ENCODE results near the gene RAB40C. TPM values are rescaled to one million over a fixed set of nuclear protein-coding genes. Genes with fewer than 3 reads are reported as not detected.
"Not testable (repeated sequence)": the region's sequence is repeated elsewhere in the genome, so short reads cannot be mapped to it uniquely, and the experiment has no call there.

The RAB40C gene
- total RNA-seq, 1 experiment from 2014 or later, result 54.2 TPM

GRCh38 chr16:588889-589657 is 793 bp upstream of the RAB40C start:
- DNase-seq (ENCODE audit: low spot score), result peak; percentile 95

DNA sequence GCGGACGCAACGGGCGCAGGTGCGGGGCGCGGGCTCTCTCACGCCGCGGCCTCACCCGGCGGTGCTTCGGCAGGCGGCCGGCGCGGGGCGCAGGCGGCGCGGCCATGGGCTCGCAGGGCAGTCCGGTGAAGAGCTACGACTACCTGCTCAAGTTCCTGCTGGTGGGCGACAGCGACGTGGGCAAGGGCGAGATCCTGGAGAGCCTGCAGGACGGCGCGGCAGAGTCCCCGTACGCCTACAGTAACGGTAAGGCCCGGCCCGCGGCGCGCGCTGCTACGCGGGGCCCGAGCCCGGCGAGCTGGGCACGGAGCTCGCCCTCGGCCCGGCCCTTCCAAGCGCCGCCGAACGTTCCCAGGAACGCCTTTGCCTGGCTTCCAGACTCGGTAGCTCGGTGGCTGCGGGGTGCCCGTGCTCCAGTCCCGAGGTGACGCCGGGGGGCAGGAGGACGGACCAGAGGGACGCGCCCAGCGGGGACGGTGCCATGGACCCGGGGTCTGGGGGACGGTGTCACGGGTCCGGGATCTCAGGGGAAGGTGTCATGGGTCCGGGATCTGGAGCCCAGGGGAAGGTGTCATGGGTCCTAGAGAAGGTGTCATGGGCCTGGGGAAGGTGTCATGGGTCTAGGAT is 435 bp downstream of the RAB40C start:
- DNase-seq (ENCODE audit: low spot score), result peak; percentile 59

DNA sequence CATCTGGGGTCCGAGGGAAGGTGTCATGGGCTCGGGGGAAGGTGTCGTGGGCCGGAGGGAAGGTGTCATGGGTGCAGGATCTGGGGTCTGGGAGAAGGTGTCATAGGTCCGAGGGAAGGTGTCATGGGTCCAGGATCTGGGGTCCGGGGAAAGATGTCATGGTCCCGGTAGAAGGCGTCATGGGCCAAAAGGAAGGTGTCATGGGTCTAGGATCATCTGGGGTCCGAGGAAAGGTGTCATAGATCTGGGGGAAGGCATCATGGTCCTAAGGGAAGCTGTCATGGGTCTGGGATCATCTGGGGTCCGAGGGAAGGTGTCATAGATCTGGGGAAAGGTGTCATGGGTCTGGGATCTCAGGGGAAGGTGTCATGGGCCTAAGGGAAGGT is 942 bp downstream of the RAB40C start:
- no peak for DNase-seq (ENCODE audit: low spot score)

- DNase-seq (ENCODE audit: low spot score), result no peak
These were observed 1.4 kb downstream of the RAB40C start for GRCh38 chr16:591231-591630.

GRCh38 chr16:591892-592517 is 2.1 kb downstream of the RAB40C start:
- DNase-seq (ENCODE audit: low spot score), result no peak

DNA sequence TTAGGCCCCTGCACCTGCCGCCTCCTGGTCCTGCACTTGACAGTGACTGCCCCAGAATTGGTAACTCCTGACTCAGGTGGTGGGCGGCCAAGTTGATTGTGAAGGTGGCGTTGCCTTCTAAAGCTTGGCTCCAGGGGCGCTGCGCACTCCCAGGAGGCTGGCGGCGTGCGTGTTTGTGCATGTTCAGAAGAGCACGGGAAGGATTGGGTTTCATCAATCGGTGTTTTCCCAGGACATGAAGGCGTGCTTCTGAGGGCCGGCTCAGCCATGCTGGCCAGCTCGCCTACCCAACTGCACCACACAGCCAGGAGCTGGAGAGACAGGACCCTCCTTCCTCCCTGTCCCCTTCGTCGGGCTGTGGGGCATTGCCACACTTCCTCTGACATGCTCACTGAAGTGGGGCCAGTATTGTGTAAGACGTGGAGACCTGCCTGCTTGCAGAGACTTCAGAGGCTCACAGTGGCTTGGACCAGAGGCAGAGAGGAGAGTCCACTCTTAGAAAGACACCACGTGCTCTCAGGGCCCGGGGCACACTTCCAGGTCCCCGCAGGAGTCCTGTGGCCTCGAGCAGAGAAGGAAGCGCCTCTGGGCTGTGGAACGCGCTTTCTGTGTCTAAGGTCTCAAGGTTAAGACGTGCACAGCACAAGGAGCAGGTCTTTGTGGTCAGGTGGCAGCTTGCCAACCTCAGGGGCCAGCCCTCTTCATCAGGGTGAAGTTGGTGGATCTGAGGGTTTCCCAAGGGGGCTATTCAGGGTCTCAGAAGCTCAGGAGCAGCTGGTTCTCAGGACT is 2.8 kb downstream of the RAB40C start:
- peak; percentile 79 for DNase-seq (ENCODE audit: low spot score)

DNA sequence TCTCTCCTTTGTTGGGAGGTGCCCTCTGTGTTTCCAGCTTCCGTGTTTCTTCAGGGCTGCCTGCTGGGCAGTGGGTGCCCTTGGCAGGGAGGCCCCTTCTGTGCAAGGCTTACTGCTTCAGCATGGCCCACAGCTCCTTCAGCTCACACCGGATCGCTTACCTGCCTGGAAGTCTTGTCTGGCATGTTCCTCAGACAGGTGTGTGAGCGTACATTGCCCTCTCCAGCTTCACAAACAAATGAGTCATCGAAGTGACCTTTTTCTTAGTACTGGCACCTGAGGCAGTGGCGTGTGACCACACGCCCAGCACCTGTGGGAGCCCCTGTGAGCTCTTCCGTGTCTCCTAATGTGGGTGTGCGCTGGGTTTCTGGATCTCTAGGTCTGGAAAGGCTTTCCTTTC is 3.5 kb downstream of the RAB40C start:
- peak; percentile 91 for DNase-seq (ENCODE audit: low spot score)

DNA sequence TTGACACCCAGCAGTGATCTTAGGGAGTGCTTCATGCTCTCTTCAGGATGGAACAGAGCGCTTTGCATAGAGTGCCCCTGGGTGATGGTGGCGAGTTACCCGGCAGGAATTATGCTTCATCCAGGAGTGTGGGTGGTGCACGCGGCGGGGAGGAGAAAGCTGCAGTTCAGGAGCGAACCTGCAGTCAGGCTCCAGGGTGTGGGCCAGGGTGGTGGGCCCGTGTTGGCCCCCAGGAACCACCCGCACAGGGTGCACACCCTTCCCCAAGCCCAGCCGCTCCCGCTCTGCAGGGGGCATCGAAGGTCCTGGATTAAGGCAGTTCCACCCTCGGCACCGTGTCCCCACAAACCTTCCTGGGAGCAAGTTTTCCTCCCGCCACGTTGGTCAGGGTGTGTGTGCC is 3.9 kb downstream of the RAB40C start:
- DNase-seq (ENCODE audit: low spot score), result no peak

DNA sequence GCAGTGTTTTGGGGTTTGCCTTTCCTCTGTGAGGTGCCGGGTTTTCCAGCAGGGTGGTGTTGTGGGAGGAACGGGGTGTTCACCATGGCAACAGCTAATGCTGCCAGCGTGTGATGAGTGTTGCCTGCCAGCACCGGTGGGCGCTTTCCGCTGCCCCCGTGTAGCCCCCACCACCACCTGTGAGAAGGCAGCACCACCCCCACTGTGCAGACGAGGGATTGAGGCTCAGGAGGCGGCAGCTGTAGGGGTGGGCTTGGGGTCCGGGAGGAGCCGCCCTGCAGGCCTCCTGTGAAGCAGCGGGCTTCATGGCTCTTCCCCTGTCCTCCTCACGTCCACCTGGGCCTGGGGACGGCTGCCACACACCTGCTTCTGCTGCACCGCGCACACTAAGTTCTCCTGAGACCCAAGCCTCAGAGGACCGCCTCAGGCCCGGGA is 5.2 kb downstream of the RAB40C start:
- DNase-seq (ENCODE audit: low spot score), result no peak

DNA sequence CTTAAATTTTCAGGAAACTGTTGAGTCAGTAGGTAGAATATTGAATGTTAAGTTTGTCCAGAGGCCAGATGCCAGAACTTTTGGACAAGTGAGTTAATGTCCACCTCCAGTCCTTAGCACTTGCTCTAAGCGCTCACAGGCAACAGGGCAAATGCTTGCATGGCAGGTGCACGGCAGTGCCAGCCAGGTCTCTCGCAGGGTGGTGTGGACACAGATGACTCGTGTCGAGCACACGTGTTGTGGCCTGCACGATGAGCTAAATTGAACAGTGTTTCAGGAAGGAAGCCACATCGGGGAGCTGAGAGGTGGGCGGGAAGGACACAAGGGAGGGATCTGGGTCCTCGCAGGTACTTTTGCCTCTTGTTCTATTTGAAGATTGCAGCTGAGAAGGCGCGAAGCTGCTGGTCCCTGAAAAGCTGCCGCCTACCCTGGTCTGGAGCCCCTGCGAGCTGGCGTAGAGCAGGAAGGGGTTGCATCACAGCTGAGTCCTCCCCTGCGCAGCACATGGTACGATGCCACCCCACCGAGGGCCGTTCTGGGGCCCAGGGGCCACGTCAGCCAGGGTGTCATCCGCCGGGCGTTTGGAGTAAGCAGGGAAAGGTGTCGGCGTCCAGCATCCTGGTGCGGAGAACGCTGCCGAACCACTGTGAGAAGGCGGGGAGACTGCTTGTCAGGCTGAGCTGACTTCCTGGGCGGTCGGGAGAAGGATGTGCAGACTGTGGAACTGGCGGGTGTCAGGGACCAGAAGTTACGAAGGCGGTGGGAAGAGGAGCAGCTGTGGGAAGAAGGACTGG is 6.3 kb downstream of the RAB40C start:
- DNase-seq (ENCODE audit: low spot score), result no peak

- DNase-seq (ENCODE audit: low spot score), result no peak
These were observed 6.8 kb downstream of the RAB40C start for GRCh38 chr16:596736-597060.

GRCh38 chr16:597655-598054 is 7.8 kb downstream of the RAB40C start:
- DNase-seq (ENCODE audit: low spot score), result not testable (repeated sequence)

- no peak for DNase-seq (ENCODE audit: low spot score)
These were observed 9.2 kb downstream of the RAB40C start for GRCh38 chr16:598823-599739.

GRCh38 chr16:600781-601180 is 10.9 kb downstream of the RAB40C start:
- no peak for DNase-seq (ENCODE audit: low spot score)

DNA sequence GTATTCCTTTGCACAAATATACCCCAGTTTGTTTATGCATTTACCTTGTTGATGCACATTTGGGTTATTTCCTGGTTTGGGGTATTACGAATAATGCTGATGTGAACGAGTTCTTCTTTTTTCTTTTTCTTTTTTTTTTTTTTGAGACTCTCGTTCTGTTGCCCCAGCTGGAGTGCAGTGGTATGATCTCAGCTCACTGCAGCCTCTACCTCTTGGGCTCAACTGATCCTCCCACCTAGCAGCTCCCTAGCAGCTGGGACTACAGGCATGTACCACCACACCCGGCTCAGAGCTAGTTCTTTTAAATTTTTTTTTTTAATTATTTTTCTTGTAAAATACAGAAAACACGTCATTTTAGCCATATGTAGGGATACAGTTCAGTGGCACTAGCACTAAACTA is 14.1 kb downstream of the RAB40C start:
- DNase-seq (ENCODE audit: low spot score), result no peak

DNA sequence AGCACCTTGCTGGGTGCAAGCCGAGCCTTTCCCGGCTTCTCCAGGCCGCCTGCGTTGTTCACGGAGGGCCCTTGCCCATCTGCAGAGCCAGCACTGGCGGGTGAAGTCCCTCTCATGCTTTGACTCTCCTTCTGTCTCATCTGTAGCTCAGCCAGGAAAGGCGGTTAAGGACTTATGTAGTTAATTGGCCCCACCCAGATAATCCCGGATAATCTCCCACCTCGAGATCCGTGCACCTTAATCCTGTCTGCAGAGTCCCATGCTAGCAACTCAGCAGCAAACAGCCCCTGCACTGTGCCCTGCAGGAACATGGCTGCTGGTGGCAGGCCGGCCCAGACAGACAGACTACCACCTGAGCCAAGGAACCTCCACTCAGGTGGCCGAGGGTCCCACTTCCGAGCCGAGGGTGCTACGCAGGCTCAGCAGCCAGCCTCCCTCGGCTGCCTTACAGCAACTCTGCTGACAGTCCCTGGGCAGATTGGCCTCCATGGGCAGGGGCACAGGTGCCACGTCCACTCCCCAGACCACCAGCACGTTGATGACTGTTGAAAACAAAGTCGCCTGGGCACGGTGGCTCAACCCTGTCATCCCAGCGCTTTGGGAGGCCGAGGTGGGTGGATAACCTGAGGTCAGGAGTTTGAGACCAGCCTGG is 16.9 kb downstream of the RAB40C start:
- DNase-seq (ENCODE audit: low spot score), result no peak

DNA sequence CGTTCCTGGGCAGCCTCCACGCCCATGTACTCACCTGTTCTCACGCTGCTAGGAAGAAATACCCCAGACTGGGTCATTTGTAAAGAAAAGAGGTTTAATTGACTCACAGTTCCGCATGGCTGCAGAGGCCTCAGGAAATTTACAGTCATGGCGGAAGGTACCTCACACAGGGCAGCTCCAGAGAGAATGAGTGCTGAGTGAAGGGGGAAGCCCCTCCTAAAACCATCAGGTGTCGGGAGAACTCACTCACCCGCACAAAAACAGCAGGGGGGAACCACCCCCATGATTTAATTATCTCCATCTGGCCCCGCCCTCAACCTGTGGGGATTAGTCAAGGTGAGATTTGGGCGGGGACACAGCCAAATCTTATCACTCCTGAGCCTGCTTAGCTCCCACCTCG is 18.2 kb downstream of the RAB40C start:
- DNase-seq (ENCODE audit: low spot score), result no peak

DNA sequence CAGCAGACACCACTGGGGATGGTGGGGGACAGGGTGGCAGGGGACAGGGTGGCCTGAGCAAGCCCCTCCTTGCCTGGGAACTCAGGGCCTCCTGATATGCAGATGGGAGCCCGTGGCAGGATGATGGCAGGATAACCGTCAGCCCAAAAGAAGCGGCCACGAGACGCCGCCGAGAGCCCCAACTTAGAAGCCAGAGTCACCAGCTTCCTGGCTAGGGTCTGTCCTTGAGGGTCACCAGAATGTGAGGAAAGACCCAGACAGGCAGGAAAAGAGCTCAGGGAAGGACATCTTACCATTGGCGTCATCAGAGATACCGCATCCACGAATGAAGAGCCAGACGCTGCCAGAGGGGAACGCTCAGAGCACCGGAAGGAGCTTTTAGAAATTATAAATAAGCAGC is 19.4 kb downstream of the RAB40C start:
- DNase-seq (ENCODE audit: low spot score), result no peak

- DNase-seq (ENCODE audit: low spot score), result no peak
These were observed 20.1 kb downstream of the RAB40C start for GRCh38 chr16:609984-610383.

Data from HT-29 (cell line).